ENCODE measurements around the gene SYNJ2.

The SYNJ2 gene

GRCh38 chr6:157999168-158000051 is 17.7 kb downstream of the SYNJ2 start:
- DNase-seq: no peak

GRCh38 chr6:158000530-158001307 is 19.1 kb downstream of the SYNJ2 start:
- no peak for DNase-seq

GRCh38 chr6:158002249-158002950 is 20.7 kb downstream of the SYNJ2 start:
- no peak for DNase-seq

GRCh38 chr6:158002951-158003853 is 21.5 kb downstream of the SYNJ2 start:
- DNase-seq: no peak

- no peak for DNase-seq
Observed at GRCh38 chr6:158003910-158004700, 22.4 kb downstream of the SYNJ2 start.

GRCh38 chr6:158004701-158005095 is 23.0 kb downstream of the SYNJ2 start:
- DNase-seq: no peak

- no peak for DNase-seq
Observed at GRCh38 chr6:158005626-158006180, 24.0 kb downstream of the SYNJ2 start.

GRCh38 chr6:158006331-158006730 is 24.7 kb downstream of the SYNJ2 start:
- no peak for DNase-seq

GRCh38 chr6:158006821-158007570 is 25.3 kb downstream of the SYNJ2 start:
- DNase-seq: no peak

- DNase-seq: no peak
Observed at GRCh38 chr6:158008864-158009113, 27.1 kb downstream of the SYNJ2 start.

- no peak for DNase-seq
Observed at GRCh38 chr6:158009114-158009891, 27.6 kb downstream of the SYNJ2 start.

- DNase-seq: no peak
Observed at GRCh38 chr6:158009935-158010585, 28.4 kb downstream of the SYNJ2 start.

- no peak for DNase-seq
Observed at GRCh38 chr6:158010591-158011477, 29.2 kb downstream of the SYNJ2 start.

- no peak for DNase-seq
Observed at GRCh38 chr6:158011478-158011920, 29.8 kb downstream of the SYNJ2 start.

GRCh38 chr6:158011980-158012566 is 30.4 kb downstream of the SYNJ2 start:
- no peak for DNase-seq

GRCh38 chr6:158013904-158014504 is 32.3 kb downstream of the SYNJ2 start:
- no peak for DNase-seq

- DNase-seq: no peak
Observed at GRCh38 chr6:158014505-158015187, 33.0 kb downstream of the SYNJ2 start.

Measured in NCI-H187 (cell line).